Measurements from ENCODE around the gene LRRC32. TPM values are rescaled to one million over a fixed set of nuclear protein-coding genes. Genes with fewer than 3 reads are reported as not detected.

The LRRC32 gene
- total and polyA plus RNA-seq, 10 of the 15 experiments (the other 5 are each of a cell fraction or from before 2014, with no cell fraction given), result 0.56 to 20.8 (median 7.4) TPM

- H3K27ac ChIP-seq (ENCODE audit: control insufficient read depth, insufficient read depth), result no peak overlapping the region
- POLR2A ChIA-PET, result interaction anchor here (0.9 kb wide), 1 partner anchor 49 kb away, joined by 3 read pairs; no protein-coding TSS in a partner anchor
- SMC1A ChIA-PET (ENCODE audit: uncharacterized antibody, unreplicated experiment), result interaction anchor here (1.1 to 3.2 kb wide), 3 partner anchors 16 to 55 kb away, joined by 3 to 50 read pairs (median 3); partner anchors contain the start of gene LRRC32
- no peaks in the 10 kb centered on the region; the same call in 1 of the 2 replicates for H4K20me1 ChIP-seq (ENCODE audit: control insufficient read depth, insufficient read depth)
- H3K4me3 ChIP-seq, result no peak overlapping the region
- intact Hi-C loops (cut with micrococcal nuclease; ENCODE audit: unreplicated experiment) (no loop called here), in situ Hi-C loops (cut with MboI) (loop anchor here (5.0 kb wide), 1 partner anchor 48 kb away; the partner anchor contains the start of gene LRRC32)
- no peak overlapping the region for H3K4me2 ChIP-seq (ENCODE audit: control insufficient read depth, insufficient read depth)
- ATAC-seq (no peak), DNase-seq (ENCODE audit: low read depth, low spot score) (no peak), FAIRE-seq (no peak)
- H3K36me3 ChIP-seq (ENCODE audit: control insufficient read depth in 2 of 2, insufficient read depth in 2 of 2, low read length in 1 of 2), result no peaks in the 10 kb centered on the region
- CTCF ChIA-PET, result interaction anchor here (1.3 to 1.7 kb wide), 2 partner anchors 48 to 55 kb away, joined by 3 read pairs; no protein-coding TSS in a partner anchor
- peaks cover 0 to 13% of the 10 kb centered on the region in 2 experiments; a peak in 1 of 4 replicates for H3K27me3 ChIP-seq (replicated peaks in 1 of 2; ENCODE audit: control insufficient read depth in 2 of 2, insufficient read depth in 2 of 2, low read length in 1 of 2)
- BruUV-seq (replicated peaks), result no TSS peak
- WGBS (ENCODE audit: insufficient coverage, insufficient replicate concordance, low lambda C conversion rate, missing lambda C conversion rate), result 71% methylated on average over 15 of the region's 15 CpGs
- H3K9ac ChIP-seq (ENCODE audit: control insufficient read depth, insufficient read depth, low read length), result no peak overlapping the region
- peaks cover 15% of the 10 kb centered on the region; the same call in 2 of the 3 replicates for H3K9me3 ChIP-seq (replicated peaks; ENCODE audit: control insufficient read depth, insufficient read depth, low read length)
- no peak overlapping the region for H2AFZ ChIP-seq (ENCODE audit: control insufficient read depth, low read depth, low read length)
- RAD21 ChIA-PET (ENCODE audit: unreplicated experiment), result interaction anchor here (11.6 kb wide), 1 partner anchor 47 kb away, joined by 145 read pairs; the partner anchor contains the start of gene LRRC32
- no peaks in the 10 kb centered on the region for H3K79me2 ChIP-seq (ENCODE audit: control insufficient read depth, insufficient read depth, low read length)
- TF ChIP-seq RUNX3 (IDR thresholded peaks at IDR 0.05; ENCODE audit: low read length), result no peak
- TF ChIP-seq PRDM15 (CRISPR knock-in tag; IDR thresholded peaks at IDR 0.05), result no peak
- TF ChIP-seq YY1 (IDR thresholded peaks at IDR 0.05; ENCODE audit: low read depth, low read length), result no peak
- no peak for TF ChIP-seq YBX1 (IDR thresholded peaks at IDR 0.05)
- no peak for TF ChIP-seq ZNF207 (IDR thresholded peaks at IDR 0.05; ENCODE audit: borderline replicate concordance)
- TF ChIP-seq BMI1 (IDR thresholded peaks at IDR 0.05; ENCODE audit: borderline replicate concordance), result no peak
- no peak for TF ChIP-seq CEBPB (IDR thresholded peaks at IDR 0.05; ENCODE audit: borderline replicate concordance in 1 of 2, low read depth in 2 of 2, low read length in 2 of 2)
- no peak for TF ChIP-seq USF1 (IDR thresholded peaks at IDR 0.05; ENCODE audit: borderline replicate concordance, extremely low read length, insufficient read depth, low read depth, low read length)
- TF ChIP-seq FOS (IDR thresholded peaks at IDR 0.05; ENCODE audit: borderline replicate concordance, extremely low read depth, insufficient read length), result no peak
- no peak for TF ChIP-seq BRCA1 (IDR thresholded peaks at IDR 0.05; ENCODE audit: low read depth, low read length)
- no peak for TF ChIP-seq TARDBP (IDR thresholded peaks at IDR 0.05; ENCODE audit: borderline replicate concordance)
- TF ChIP-seq CHD2 (IDR thresholded peaks at IDR 0.05; ENCODE audit: borderline replicate concordance, low read depth, low read length), result no peak
- no peak for TF ChIP-seq PAX8 (IDR thresholded peaks at IDR 0.05)
- no peak for TF ChIP-seq RB1 (IDR thresholded peaks at IDR 0.05; ENCODE audit: borderline replicate concordance)
- TF ChIP-seq POLR2A (IDR thresholded peaks at IDR 0.05; ENCODE audit: low read depth, low read length), result no peak
- no peak for TF ChIP-seq POLR2AphosphoS2 (IDR thresholded peaks at IDR 0.05; ENCODE audit: low read depth, low read length)
- TF ChIP-seq NFYA (IDR thresholded peaks at IDR 0.05; ENCODE audit: borderline replicate concordance, low read depth, low read length), result no peak
- no peak for TF ChIP-seq NFYB (IDR thresholded peaks at IDR 0.05; ENCODE audit: insufficient read depth, low read depth, low read length)
- TF ChIP-seq SMAD5 (IDR thresholded peaks at IDR 0.05; ENCODE audit: low read depth), result no peak
- no peak for TF ChIP-seq MTA2 (IDR thresholded peaks at IDR 0.05; ENCODE audit: low read depth)
- H3K4me1 ChIP-seq (ENCODE audit: control insufficient read depth, insufficient read depth, low read length), result peaks cover 33% of the 10 kb centered on the region
Observed at GRCh38 chr11:76624500-76625379, 45.8 kb downstream of the LRRC32 start.
